ENCODE results near the gene TSTD1.

The TSTD1 gene

DNA sequence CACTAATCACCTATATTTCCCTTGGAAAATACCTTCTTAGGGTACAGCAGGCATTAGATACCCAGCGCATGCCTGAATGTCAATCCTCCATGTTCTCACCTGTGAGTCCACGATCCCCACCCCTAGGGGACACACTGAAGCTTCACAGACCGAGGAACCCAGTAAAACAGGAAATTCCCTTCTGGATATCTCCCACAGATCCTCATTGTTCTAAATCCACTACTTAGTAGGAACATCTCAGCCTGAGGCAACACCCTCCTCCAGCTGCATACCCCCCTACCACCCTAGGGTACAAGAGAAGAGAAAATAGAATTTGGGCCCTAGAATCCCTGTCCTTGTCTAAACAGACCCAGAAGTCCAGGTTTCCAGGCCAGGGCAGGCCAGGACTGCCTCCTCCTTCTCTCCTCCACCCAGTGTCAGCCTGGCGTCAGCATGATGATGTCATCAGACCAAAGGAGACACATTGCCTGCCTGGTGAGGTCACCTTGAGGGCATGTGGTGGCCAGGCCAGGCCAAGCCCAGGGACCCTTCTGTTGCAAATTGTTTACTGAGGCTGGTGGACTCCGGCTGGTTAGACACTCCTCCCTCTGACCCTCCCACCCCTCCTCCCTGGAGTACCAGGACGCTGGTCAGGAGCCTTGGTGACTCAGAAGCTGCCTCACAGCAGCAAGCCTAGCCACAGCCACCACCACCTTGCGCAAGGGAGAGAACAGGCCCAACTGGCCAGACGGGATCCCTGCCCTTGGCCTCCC is 44.4 kb upstream of the TSTD1 start:
- peak; percentile 51 for DNase-seq
- Histone ChIP-seq H3K9me3 (ENCODE audit: severe bottlenecking) (no peaks in the 10 kb centered on the region), H3K36me3 (no peaks in the 10 kb centered on the region), H3K27ac (peak overlapping the region; percentile 6), H3K4me3 (ENCODE audit: low read depth, low read length) (no peak overlapping the region), H3K27me3 (ENCODE audit: insufficient read depth, low read depth, severe bottlenecking) (no peaks in the 10 kb centered on the region)
- TF ChIP-seq, protein P1, sequence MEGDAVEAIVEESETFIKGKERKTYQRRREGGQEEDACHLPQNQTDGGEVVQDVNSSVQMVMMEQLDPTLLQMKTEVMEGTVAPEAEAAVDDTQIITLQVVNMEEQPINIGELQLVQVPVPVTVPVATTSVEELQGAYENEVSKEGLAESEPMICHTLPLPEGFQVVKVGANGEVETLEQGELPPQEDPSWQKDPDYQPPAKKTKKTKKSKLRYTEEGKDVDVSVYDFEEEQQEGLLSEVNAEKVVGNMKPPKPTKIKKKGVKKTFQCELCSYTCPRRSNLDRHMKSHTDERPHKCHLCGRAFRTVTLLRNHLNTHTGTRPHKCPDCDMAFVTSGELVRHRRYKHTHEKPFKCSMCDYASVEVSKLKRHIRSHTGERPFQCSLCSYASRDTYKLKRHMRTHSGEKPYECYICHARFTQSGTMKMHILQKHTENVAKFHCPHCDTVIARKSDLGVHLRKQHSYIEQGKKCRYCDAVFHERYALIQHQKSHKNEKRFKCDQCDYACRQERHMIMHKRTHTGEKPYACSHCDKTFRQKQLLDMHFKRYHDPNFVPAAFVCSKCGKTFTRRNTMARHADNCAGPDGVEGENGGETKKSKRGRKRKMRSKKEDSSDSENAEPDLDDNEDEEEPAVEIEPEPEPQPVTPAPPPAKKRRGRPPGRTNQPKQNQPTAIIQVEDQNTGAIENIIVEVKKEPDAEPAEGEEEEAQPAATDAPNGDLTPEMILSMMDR (IDR thresholded peaks at IDR 0.05; ENCODE audit: low read depth, low read length), result no peak

DNA sequence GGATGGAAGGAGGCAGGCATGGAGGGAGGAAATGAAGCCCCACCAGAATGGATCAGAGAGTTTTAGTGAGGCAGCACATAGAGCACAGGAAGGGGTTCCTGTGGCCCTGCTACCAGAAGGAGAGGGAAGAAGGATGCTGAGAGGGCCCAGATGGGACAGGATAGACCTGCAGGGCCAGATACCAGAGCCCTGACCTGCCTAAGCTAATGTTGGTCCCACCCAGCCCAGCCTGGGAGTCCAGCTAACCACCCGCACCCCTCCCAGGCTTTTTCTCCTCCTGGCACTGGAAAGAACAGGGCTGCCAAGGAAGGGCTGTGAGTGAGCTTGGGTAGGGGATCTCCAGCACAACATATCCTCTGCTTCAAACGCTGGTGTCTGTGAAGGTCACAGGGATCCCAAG is 43.7 kb upstream of the TSTD1 start:
- DNase-seq, result no peak
- TF ChIP-seq, protein P1 (IDR thresholded peaks at IDR 0.05; ENCODE audit: low read depth, low read length), result no peak
- H3K4me3 ChIP-seq (ENCODE audit: low read depth, low read length), result no peak overlapping the region
- no peaks in the 10 kb centered on the region for H3K36me3 ChIP-seq
- no peak overlapping the region for H3K27ac ChIP-seq
- H3K27me3 ChIP-seq (ENCODE audit: insufficient read depth, low read depth, severe bottlenecking), result no peaks in the 10 kb centered on the region
- H3K9me3 ChIP-seq (ENCODE audit: severe bottlenecking), result no peaks in the 10 kb centered on the region

DNA sequence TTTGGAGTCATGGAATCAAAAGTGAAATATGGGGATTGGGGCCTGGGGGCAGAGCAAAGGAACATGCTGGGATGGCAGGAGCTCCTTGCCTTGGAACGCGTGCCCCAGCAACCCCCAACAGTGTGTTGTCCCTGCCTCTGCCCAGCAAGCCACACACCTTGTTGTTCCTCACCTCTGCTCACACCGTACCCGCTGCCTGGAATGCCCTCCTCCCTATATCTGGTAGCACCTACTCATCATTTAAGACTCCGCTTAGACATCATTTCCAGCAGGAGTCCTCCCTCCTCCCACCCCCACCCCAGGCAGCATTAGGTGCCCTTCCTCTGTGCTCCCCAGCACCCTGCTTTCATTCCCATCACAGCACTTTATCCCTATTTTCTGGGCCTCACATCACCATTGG is 42.8 kb upstream of the TSTD1 start:
- TF ChIP-seq, protein P1 (IDR thresholded peaks at IDR 0.05; ENCODE audit: low read depth, low read length), result no peak
- Histone ChIP-seq H3K36me3 (no peaks in the 10 kb centered on the region), H3K27ac (no peak overlapping the region), H3K27me3 (ENCODE audit: insufficient read depth, low read depth, severe bottlenecking) (no peaks in the 10 kb centered on the region), H3K9me3 (ENCODE audit: severe bottlenecking) (no peaks in the 10 kb centered on the region), H3K4me3 (ENCODE audit: low read depth, low read length) (no peak overlapping the region)
- DNase-seq, result no peak

DNA sequence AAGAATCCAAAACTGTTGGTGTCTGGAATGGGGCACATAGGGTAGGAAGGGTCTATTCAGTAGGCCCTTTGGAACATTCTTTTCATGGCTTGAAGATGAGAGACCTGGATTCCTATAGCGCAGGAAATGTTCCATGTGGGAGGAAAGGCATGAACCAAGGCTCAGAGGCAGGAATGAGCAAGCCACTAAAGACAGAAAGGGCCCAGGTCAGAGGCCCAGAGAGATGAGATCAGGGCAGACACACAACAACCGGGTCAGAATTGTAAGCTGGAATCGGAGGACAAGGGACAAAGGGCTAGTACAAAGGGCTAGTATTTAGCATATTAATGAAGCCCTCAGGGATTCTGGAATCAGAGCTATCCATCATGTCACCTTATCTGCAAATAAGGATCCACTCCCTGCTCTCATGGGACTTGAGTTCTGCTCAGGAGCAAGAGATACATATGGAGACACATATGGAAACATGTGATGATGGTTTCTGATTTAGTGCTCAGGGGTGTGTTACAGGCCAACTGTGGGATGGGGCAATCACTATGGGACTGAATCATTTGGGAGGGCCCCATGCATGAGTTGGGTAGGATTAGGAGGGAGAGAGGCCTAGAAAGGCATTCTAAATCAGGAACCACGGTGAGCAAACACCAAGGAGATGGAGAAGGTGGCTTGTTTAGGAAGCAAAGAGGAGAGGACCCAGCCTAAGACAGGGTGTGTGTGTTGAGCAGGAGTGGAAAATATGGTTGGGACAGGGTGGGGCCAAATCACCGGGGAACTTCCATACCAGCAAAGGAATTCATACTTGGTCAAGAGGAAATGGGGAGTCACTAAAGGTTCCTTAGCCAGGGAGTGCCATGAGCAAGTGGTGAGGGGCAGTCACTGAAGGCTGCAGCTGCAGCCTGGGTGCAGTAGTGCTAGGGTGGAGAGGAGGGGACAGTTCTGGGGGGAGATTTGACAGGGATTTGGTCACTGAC is 42.0 kb upstream of the TSTD1 start:
- no peak overlapping the region for H3K27ac ChIP-seq
- no peaks in the 10 kb centered on the region for H3K9me3 ChIP-seq (ENCODE audit: severe bottlenecking)
- no peak for DNase-seq
- H3K27me3 ChIP-seq (ENCODE audit: insufficient read depth, low read depth, severe bottlenecking), result no peaks in the 10 kb centered on the region
- H3K4me3 ChIP-seq (ENCODE audit: low read depth, low read length), result no peak overlapping the region
- H3K36me3 ChIP-seq, result no peaks in the 10 kb centered on the region
- TF ChIP-seq, protein P1 (IDR thresholded peaks at IDR 0.05; ENCODE audit: low read depth, low read length), result no peak

DNA sequence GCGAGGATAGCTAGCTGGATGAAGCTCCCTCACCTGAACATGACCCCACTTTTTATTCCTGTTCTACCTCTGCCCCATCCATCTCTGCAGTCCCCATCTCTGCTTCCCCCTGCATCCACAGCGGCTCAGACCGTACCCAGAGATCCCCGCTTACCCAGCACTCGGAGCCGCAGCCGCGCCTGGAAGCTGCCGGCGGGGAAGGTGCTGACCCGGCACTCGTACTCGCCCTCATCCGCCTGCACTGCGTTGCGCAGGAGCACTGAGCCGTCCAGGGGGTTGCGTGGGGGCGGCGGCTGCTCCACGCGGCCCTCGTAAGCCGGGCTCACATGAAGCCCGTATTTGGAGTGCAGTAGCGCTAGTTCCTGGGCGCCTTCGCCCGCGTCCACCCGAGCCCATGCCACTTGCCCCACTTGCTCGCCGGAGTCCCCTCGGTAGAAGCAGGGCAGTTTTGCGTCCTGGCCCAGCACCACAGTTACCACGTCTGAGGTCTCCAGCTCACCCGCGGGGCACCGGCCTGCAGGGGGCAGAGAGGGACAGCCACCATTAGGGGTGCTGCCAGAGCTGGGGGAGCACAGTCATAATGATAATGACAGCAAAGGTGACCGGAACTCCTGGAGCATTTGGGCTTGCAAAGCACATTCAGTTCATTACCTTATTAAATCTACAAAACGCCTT is 40.8 kb upstream of the TSTD1 start:
- no peaks in the 10 kb centered on the region for H3K9me3 ChIP-seq (ENCODE audit: severe bottlenecking)
- no peaks in the 10 kb centered on the region for H3K36me3 ChIP-seq

More for the DNA sequence above, 40.8 kb upstream of the TSTD1 start:
- Histone ChIP-seq H3K4me3 (ENCODE audit: low read depth, low read length) (no peak overlapping the region), H3K27ac (no peak overlapping the region), H3K27me3 (ENCODE audit: insufficient read depth, low read depth, severe bottlenecking) (no peaks in the 10 kb centered on the region)
- TF ChIP-seq, protein P1 (IDR thresholded peaks at IDR 0.05; ENCODE audit: low read depth, low read length), result peak; percentile 17; the same call in 1 of the 2 replicates
- no peak for DNase-seq
